SK-N-MC (cell line): ENCODE results near the gene SENP2.

Experiments used
- EZH2 ChIP-seq: fragments of 200-600 bp; sonication (generic); IDR thresholded peaks from one replicate; pipeline ENCODE4 v1.6.1; 2017; ENCODE audit warnings: antibody characterized with exemption
- POLR2AphosphoS5 ChIP-seq: IDR thresholded peaks from 2 replicates; pipeline ENCODE4 v1.6.1; 2012; ENCODE audit warnings: mild to moderate bottlenecking, low read depth, low read length, borderline replicate concordance

- TF ChIP-seq POLR2AphosphoS5: no peak
- no peak for TF ChIP-seq EZH2
Measured at GRCh38 chr3:185625784-185626183, 39.7 kb downstream of the SENP2 start.
